LNCaP clone FGC (cell line): ENCODE measurements around the gene GNB4.

Experiments used
- DNase-seq: peaks from one replicate; pipeline ENCODE4 v3.0.0-alpha.2; 2011; ENCODE audit warnings: low read depth
- H3K4me3 ChIP-seq: 2 replicates; pipeline ENCODE4 v1.5.1; 2011; ENCODE audit warnings: mild to moderate bottlenecking, low read depth, low read length, control low read depth
- CTCF ChIP-seq: IDR thresholded peaks from 2 replicates; pipeline ENCODE4 v1.5.1; 2012; ENCODE audit warnings: mild to moderate bottlenecking; ENCODE audit not compliant: control insufficient read depth, insufficient read depth; ENCODE audit errors: extremely low read depth

Gene GNB4

DNA sequence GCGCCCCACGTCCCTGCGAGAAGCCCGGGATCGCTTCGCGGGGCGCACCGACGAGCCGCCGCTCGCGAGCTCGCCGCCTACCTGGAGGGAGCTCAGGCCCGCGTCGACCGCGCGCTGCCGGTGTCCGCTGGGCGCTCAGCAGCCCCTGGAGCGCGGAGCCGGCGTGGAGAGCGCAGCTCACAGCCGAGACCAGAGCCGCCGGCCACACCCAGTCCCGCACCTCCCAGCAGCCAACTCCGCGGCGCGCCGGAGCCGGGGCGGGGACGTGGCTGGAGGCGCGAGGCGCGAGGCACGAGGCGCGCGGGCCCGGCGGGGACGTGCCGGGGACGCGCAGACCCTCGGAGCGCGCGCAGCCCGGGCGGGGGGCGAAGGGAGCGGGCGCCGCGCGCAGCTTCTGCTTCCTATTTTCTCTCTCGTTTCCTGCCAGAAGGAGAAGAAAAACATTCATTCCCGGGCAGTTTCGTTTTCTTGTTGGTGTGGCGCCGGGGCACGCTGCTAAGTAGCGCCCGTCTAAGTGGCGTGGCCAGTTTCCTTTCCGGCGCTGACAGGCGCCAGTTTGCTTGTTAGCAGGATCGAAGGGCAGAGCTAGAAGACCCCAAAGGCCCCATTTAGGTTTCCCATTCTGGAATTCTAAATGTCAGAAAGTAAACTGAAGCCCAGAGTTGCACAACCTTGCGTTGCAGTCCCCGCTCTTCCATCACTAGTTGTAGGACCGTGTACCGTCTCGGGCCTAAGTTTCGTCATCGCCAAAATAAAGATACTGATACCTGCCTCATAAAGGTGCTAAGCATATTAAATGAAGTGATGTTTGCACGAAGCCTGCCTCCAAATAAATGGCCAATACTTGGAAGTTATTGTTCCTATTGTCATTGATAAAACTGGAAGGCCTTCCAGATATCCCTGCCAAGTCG lies at the start of gene GNB4:
GNB4 (minus strand) TSS at position 206 of the 911 bp plus-strand sequence. CDS start 25,270 bp downstream, outside the sequence.
- peak within 1 kb of the TSS; percentile 58 for H3K4me3 ChIP-seq
- TF ChIP-seq CTCF = no peak
- no peak for DNase-seq

GRCh38 chr3:179495483-179495882 lies 44.2 kb upstream of the GNB4 start:
- H3K4me3 ChIP-seq = no peak overlapping the region
- TF ChIP-seq CTCF = no peak
- DNase-seq = no peak

DNA sequence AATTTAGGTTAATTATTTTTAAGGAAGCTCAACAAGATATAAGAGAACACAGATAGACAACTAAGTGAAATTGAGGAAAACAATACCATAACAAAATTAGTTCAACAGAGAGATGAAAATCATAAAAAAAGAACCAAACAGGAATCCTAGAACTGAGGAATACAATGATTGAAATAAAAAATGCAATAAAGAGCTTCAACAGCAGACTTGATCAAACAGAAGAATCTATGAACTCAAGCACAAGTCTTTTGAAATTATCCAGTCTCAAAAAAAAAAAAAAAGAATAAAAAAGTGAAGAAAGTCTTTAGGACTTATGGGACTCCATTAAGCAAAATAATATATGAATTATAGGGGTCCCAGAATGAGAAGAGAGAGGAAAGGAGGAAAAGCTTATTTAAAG lies 42.0 kb upstream of the GNB4 start:
- DNase-seq = no peak
- H3K4me3 ChIP-seq = no peak overlapping the region
- no peak for TF ChIP-seq CTCF

GRCh38 chr3:179488213-179488612 lies 36.9 kb upstream of the GNB4 start:
- TF ChIP-seq CTCF = no peak
- DNase-seq = no peak
- no peak overlapping the region for H3K4me3 ChIP-seq

GRCh38 chr3:179486806-179487205 lies 35.5 kb upstream of the GNB4 start:
- no peak overlapping the region for H3K4me3 ChIP-seq
- TF ChIP-seq CTCF = no peak
- no peak for DNase-seq

DNA sequence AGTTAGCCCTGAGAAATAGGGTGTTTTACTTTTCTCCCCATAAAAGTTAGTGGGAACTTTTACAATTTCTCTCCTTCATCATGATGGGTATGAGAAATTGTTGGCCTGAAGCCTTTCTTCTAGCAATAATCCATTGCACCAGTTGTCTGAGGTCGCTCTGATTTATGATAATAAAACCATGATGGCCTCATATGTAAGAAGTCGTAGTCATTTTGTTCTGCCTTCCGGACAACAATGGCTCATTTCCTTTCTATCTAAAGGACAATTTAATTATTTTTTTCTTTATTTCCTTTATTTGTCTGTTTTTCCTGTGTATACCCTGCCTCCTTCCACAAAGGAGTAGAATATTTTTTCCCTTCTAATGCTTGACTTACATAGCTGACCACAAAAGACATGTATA lies 31.6 kb upstream of the GNB4 start:
- no peak for TF ChIP-seq CTCF
- no peak for DNase-seq
- no peak overlapping the region for H3K4me3 ChIP-seq
